ENCODE results near the gene RPS6KA2. TPM values are rescaled to one million over a fixed set of nuclear protein-coding genes. Genes with fewer than 3 reads are reported as not detected.

Gene RPS6KA2
- total RNA-seq, 1 donor, result 4.6 TPM

DNA sequence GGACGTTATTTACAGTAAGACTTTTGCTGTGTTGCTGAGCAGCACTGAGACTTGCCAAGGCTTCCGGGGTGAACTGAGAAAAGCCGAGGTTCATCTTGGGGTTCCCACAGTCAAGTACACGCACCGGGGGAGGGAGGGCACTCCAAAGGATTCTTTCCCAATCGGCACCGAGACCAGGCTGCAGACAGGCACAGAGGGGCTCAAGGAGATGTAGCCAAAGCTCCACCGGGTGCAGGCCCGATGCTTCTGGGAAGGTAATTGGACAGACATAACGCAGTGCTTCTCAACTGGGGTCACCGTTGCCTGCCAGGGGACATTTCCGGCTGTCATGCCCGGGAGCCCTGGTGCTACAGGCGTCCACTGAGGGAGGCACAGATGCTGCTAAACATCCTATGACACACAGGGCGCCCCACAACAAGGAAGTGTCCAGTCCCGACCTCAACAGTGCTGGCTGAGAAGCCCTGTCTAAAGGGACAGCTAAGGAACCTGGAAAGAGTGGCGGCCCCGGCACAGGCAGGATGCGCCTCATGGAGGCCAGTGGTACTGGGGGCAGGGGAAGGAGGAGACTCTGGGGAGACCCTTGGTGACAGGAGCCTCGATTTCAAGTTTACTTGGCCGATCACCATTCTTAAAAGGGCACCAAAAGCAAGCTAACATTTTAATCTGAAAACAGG, 133.5 kb downstream of the RPS6KA2 start:
- DNase-seq (ENCODE audit: low read depth in 2 of 3, low spot score in 2 of 3), result no peak

DNA sequence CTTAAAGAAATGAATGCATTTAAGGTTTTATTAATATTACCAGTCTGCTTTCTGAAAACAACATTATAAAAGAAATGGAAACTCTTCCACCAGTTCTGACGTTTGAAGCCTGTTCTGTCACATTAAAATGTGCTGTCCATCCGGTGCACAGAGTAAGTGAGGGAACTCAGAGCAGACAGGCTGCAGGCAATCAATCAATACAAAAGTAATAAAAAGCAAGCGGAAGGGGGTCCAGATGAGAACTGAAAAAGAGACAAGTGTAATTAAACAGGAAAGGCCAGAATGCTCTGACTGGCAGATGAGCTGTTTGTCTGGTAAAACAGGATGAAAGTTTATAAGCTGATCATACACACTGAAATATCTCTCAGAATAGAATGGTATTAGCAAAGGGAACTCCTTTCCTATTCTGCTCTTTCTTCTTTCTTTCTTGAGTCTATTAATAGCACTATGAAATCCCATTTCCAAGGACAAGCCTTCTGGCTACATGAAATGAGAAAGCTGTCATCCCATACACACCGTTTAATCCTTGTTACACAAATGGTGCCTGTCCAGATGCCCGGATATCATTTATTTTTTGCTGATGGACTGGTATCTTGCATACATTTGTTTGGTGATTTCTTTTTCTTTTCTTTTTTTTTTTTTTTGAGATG, 134.8 kb downstream of the RPS6KA2 start:
- no peak for DNase-seq (ENCODE audit: low read depth in 2 of 3, low spot score in 2 of 3)

DNA sequence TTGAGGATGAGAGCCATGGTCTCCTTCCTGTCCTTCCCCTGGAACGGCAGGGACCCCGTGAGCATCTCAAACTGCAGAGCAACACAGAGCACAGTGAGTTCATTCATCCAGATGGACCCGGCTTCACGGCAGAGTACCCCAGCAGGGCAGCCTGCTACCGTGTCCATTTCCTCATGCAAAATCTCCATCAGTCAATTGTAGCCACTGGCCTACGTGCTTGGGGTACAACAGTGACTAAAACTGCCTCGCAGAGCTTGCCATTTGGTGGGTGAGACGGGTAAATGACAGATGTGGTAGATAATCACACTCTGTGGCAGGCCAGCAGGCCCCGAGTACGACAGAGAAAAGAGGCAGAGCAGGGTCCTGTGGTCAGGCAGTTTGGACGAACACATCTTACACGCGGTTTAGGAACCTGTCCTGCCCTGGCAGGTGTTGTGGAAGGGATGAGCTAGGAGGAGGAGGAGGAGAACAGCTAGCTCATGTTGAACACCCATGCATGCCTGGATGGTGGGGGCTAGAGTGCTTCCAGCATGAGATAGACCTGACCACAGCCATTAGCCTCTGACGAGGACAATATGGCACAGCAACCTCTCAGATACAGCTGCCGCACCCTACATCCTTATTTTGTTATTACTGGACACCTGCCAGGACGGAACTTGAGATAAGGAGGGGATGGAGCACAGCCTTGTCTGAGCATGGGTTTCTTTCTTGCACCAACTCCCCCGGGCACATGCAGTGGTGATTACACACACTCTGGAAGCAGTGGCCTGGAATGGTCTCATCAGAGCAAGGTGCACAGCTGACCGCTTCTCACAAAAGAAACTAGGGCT, 136.2 kb downstream of the RPS6KA2 start:
- peak in 1 of 3 donors; percentile 8 for DNase-seq (ENCODE audit: low read depth in 2 of 3, low spot score in 2 of 3)

- DNase-seq (ENCODE audit: low read depth in 2 of 3, low spot score in 2 of 3), result no peak
Measured at GRCh38 chr6:166489301-166490155, 137.5 kb downstream of the RPS6KA2 start.

- no peak for DNase-seq (ENCODE audit: low read depth in 2 of 3, low spot score in 2 of 3)
Measured at GRCh38 chr6:166488701-166489100, 138.3 kb downstream of the RPS6KA2 start.

DNA sequence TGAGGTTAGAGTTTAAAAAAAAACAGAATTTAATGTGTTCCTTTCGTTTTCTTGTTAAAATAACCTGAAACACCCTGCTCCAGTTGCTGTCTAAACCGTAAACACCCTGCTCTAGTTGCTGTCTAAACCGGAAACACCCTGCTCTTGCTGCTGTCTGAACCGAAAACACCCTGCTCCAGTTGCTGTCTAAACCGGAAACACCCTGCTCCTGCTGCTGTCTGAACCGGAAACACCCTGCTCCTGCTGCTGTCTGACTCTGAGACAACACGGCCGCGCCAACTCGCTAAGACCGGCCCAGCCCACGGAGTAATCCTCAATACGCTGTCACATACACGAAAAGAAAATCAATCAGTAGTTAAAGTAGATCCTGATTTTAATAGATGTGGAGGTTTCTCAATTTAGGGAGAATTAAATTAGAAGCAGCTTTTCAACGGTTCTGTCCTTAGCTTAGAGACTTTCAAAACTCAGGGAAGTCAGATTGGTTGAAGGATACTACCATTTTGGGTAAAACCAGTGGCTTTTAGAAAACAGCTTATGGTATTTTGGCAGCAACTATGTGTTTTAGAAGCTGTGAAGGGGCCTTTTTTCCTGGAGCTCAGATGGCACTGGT, 138.9 kb downstream of the RPS6KA2 start:
- DNase-seq (ENCODE audit: low read depth in 2 of 3, low spot score in 2 of 3), result peak; percentile 69 to 96 (median 94)

DNA sequence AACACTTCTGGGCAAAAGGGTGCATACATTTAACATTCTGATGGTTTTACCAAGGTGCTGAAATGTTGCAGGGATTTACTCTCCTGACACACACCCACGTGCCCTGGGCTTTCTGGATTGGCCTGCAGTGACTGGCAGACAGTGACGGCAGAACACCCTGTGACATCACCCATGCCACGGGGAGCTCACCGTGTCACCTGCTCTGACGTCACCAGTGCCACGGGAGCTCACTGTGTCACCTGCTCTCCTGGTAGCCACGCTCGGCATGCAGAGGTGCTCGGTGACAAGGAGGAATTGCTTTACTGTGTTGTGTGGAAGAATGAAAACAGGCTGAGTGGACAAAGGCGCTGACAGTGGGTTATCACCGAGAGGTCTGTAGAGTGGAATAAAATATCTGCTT, 139.9 kb downstream of the RPS6KA2 start:
- no peak for DNase-seq (ENCODE audit: low read depth in 2 of 3, low spot score in 2 of 3)

GRCh38 chr6:166486536-166486880, 140.5 kb downstream of the RPS6KA2 start:
- DNase-seq (ENCODE audit: low read depth in 2 of 3, low spot score in 2 of 3), result no peak

GRCh38 chr6:166485651-166486535, 141.2 kb downstream of the RPS6KA2 start:
- DNase-seq (ENCODE audit: low read depth in 2 of 3, low spot score in 2 of 3), result no peak

DNA sequence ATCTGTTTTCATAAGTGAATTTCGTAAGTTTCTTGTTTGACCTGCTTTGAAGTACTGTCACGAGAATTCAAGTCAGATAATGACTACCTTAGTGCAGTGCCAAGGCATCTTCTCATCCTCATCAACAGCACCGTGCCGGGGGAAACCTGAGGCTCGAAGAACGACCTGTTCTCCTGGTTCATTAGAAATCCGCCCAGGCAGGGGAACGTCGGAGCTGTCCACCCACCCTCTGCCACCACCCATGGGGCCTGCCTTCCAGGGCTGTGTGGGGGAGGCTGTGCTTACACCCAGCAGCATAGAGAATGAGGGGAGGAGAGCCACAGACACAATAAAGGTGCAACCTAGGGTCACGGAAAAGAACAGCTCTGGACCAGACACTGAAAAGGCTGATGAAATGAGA, 142.2 kb downstream of the RPS6KA2 start:
- DNase-seq (ENCODE audit: low read depth in 2 of 3, low spot score in 2 of 3), result no peak

DNA sequence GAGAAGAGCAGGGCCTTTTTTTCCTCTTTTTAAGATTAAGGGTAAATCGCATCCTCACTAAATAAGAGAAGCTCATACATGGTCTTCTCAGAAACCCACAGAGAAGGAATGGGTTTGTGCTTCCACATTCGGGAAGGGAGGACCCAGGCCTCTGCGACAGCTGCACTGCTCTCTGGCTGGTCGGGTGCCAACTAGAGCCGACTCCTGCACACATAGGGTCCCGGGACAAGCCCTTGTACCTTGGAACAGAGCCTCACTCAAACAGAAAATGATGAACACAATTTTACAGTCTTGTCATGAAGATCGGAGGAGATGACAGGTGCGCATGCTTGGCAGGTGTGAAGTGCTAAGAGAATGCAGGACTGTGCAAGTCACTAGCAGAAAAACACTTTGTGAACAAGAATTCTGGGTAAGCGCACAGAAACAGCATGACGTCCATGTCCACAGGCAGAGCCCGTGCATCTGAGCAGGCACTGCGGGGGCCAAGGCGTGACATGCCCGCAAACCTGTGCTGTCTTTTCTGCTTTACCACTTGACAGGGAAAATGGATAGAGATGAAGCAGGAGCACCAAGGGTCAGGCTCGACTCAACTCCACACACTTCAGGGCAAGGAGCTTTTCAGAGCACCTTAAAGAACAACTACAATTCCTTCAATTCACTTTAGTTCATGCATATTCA, 143.3 kb downstream of the RPS6KA2 start:
- no peak for DNase-seq (ENCODE audit: low read depth in 2 of 3, low spot score in 2 of 3)

DNA sequence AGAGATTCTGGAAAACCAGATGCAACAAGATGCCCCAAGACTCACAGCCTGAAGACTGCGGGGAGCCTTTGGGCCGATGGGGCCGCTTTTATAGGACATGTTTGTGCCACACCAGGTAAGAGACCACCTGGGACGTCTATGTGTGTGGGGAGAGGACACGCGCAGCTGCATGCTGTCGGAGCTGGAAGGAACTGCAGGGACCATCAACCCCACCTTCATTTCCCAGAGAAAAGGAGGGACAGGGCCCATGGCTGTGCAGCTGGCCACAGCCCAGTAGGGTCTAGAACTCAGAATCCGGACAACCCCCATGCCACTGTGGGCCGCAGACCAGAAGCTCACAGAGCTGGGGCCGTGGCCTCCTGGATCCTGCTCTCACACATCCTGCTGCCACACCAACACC, 144.0 kb downstream of the RPS6KA2 start:
- DNase-seq (ENCODE audit: low read depth in 2 of 3, low spot score in 2 of 3), result no peak

GRCh38 chr6:166478782-166479592, 148.1 kb downstream of the RPS6KA2 start:
- no peak for DNase-seq (ENCODE audit: low read depth in 2 of 3, low spot score in 2 of 3)

GRCh38 chr6:166477647-166478365, 149.2 kb downstream of the RPS6KA2 start:
- no peak for DNase-seq (ENCODE audit: low read depth in 2 of 3, low spot score in 2 of 3)

- DNase-seq (ENCODE audit: low read depth in 2 of 3, low spot score in 2 of 3), result no peak
Measured at GRCh38 chr6:166476634-166477215, 150.3 kb downstream of the RPS6KA2 start.

DNA sequence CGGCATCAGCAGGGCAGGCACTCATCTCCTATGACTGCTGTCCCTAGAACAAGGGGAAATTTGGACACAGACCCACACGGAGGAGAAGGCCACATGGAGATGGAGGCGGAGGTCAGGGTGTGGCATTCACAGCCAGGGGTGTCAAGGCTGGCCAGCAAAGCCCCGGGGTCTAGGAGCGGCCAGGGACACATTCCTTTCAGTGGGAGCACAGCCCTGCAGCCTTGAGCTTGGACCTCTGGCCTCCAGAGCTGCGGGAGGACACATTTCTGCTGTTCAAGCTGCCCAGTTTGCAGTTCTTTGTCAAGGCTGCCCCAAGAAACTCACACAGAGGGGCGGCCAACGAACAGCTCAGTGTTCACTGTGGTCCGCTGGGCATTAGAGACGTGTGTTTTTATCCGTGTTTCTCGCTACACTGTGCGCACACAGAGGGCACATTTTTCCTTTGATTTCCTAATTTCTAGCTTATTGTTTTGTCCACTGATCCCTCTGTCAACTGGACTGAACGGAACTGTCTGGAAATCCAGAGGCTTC, 150.9 kb downstream of the RPS6KA2 start:
- DNase-seq (ENCODE audit: low read depth in 2 of 3, low spot score in 2 of 3), result no peak

Data from hematopoietic multipotent progenitor cell (in vitro differentiated cells).